ENCODE measurements around the gene OBSCN. TPM values are rescaled to one million over a fixed set of nuclear protein-coding genes. Genes with fewer than 3 reads are reported as not detected.

The OBSCN gene
- total RNA-seq, 1 donor from 2014 or later = 15.2 TPM

- no peak for TF ChIP-seq CTCF (IDR thresholded peaks at IDR 0.05)
- Mint-ChIP-seq H3K4me3 (ENCODE audit: unreplicated experiment) (no peak overlapping the region), H3K27me3 (ENCODE audit: unreplicated experiment) (no peaks in the 10 kb centered on the region), H3K36me3 (ENCODE audit: unreplicated experiment) (no peaks in the 10 kb centered on the region), H3K4me1 (ENCODE audit: unreplicated experiment) (peaks cover 4% of the 10 kb centered on the region), H3K9me3 (ENCODE audit: unreplicated experiment) (no peaks in the 10 kb centered on the region), H3K27ac (ENCODE audit: unreplicated experiment) (no peak overlapping the region)
- peak; percentile 63 for DNase-seq (ENCODE audit: extremely low spot score, unreplicated experiment)
These were observed 7.2 kb downstream of the OBSCN start for GRCh38 chr1:228214921-228215662.

- peak; percentile 81 for DNase-seq (ENCODE audit: extremely low spot score, unreplicated experiment)
- Mint-ChIP-seq H3K27ac (ENCODE audit: unreplicated experiment) (no peak overlapping the region), H3K9me3 (ENCODE audit: unreplicated experiment) (no peaks in the 10 kb centered on the region)
These were observed 7.8 kb downstream of the OBSCN start for GRCh38 chr1:228215663-228216116.

GRCh38 chr1:228216371-228217320 lies 8.8 kb downstream of the OBSCN start:
- H3K4me3 Mint-ChIP-seq (ENCODE audit: unreplicated experiment) = no peak overlapping the region
- peak; percentile 82 for DNase-seq (ENCODE audit: extremely low spot score, unreplicated experiment)
- no peak for TF ChIP-seq CTCF (IDR thresholded peaks at IDR 0.05)
- H3K9me3 Mint-ChIP-seq (ENCODE audit: unreplicated experiment) = no peaks in the 10 kb centered on the region
- no peaks in the 10 kb centered on the region for H3K36me3 Mint-ChIP-seq (ENCODE audit: unreplicated experiment)
- H3K27me3 Mint-ChIP-seq (ENCODE audit: unreplicated experiment) = no peaks in the 10 kb centered on the region
- no peak overlapping the region for H3K27ac Mint-ChIP-seq (ENCODE audit: unreplicated experiment)
- peaks cover 4% of the 10 kb centered on the region for H3K4me1 Mint-ChIP-seq (ENCODE audit: unreplicated experiment)

More at GRCh38 chr1:228215663-228216116, 7.8 kb downstream of the OBSCN start:
- Mint-ChIP-seq H3K27me3 (ENCODE audit: unreplicated experiment) (no peaks in the 10 kb centered on the region), H3K4me1 (ENCODE audit: unreplicated experiment) (peaks cover 4% of the 10 kb centered on the region), H3K4me3 (ENCODE audit: unreplicated experiment) (no peak overlapping the region), H3K36me3 (ENCODE audit: unreplicated experiment) (no peaks in the 10 kb centered on the region)
- no peak for TF ChIP-seq CTCF (IDR thresholded peaks at IDR 0.05)

- no peak overlapping the region for H3K4me3 Mint-ChIP-seq (ENCODE audit: unreplicated experiment)
- no peaks in the 10 kb centered on the region for H3K36me3 Mint-ChIP-seq (ENCODE audit: unreplicated experiment)
- H3K27me3 Mint-ChIP-seq (ENCODE audit: unreplicated experiment) = no peaks in the 10 kb centered on the region
- no peaks in the 10 kb centered on the region for H3K9me3 Mint-ChIP-seq (ENCODE audit: unreplicated experiment)
- TF ChIP-seq CTCF (IDR thresholded peaks at IDR 0.05) = peak; percentile 57
- peak; percentile 59 for DNase-seq (ENCODE audit: extremely low spot score, unreplicated experiment)
- peaks cover 4% of the 10 kb centered on the region for H3K4me1 Mint-ChIP-seq (ENCODE audit: unreplicated experiment)
- peak overlapping the region; percentile 52 for H3K27ac Mint-ChIP-seq (ENCODE audit: unreplicated experiment)
These were observed 9.9 kb downstream of the OBSCN start for GRCh38 chr1:228217551-228218344.
